CD8-positive, alpha-beta memory T cell (primary cell): Measurements from ENCODE around the gene ANKRD1. TPM values are rescaled to one million over a fixed set of nuclear protein-coding genes. Genes with fewer than 3 reads are reported as not detected.
"Not testable (repeated sequence)": the region's sequence is repeated elsewhere in the genome, so short reads cannot be mapped to it uniquely, and the experiment has no call there.

Experiments
- CTCF ChIA-PET: fragments of 350-600 bp; sonication (Branson Sonifier 250); formaldehyde crosslinking; loops from one replicate; lab custom pipeline; 2021; ENCODE audit warnings: antibody characterized with exemption; lab: Charles Lee
- POLR2A ChIA-PET: fragments of 350-600 bp; sonication (Branson Sonifier 250); formaldehyde crosslinking; loops from one replicate; lab custom pipeline; 2021; ENCODE audit warnings: antibody characterized with exemption; lab: Charles Lee
- DNase-seq, 5 donors: peaks; one replicate each; pipeline versions ENCODE4 v3.0.0 to v3.0.0-alpha.2; 2020 to 2022; ENCODE audit warnings: mixed read lengths in 1 of 5
- H3K27ac ChIP-seq: one replicate; pipeline ENCODE4 v1.7.0; 2013; ENCODE audit warnings: low read depth, mild to moderate bottlenecking, low read length, moderate library complexity
- H3K27me3 ChIP-seq: 2 replicates; pipeline ENCODE4 v1.7.0; 2013; ENCODE audit warnings: low read length, mild to moderate bottlenecking; ENCODE audit not compliant: insufficient read depth, poor library complexity, severe bottlenecking
- H3K36me3 ChIP-seq: 2 replicates; pipeline ENCODE4 v1.7.0; 2013; ENCODE audit warnings: mild to moderate bottlenecking, low read length, moderate library complexity; ENCODE audit not compliant: insufficient read depth
- H3K4me1 ChIP-seq: 2 replicates; pipeline ENCODE4 v1.7.0; 2013; ENCODE audit warnings: mild to moderate bottlenecking, low read length, moderate library complexity; ENCODE audit not compliant: insufficient read depth
- H3K4me3 ChIP-seq: 2 replicates; pipeline ENCODE4 v1.7.0; 2013; ENCODE audit warnings: mild to moderate bottlenecking, low read length
- H3K9me3 ChIP-seq: 2 replicates; pipeline ENCODE4 v1.7.0; 2013; ENCODE audit warnings: mild to moderate bottlenecking, low read length
- H3K27ac Mint-ChIP-seq, 8 donors: one replicate each; pipeline ENCODE4 v1.8.0; 2020 to 2021; ENCODE audit warnings: mixed read lengths in 8 of 8, mild to moderate bottlenecking in 6 of 8, inconsistent platforms in 3 of 8, moderate library complexity in 3 of 8
- H3K27me3 Mint-ChIP-seq, 2 donors: one replicate each; pipeline ENCODE4 v1.8.0; 2020 to 2021; ENCODE audit warnings: mixed read lengths in 2 of 2, mild to moderate bottlenecking in 1 of 2, moderate library complexity in 1 of 2
- H3K36me3 Mint-ChIP-seq, 3 donors: one replicate each; pipeline ENCODE4 v1.8.0; 2020 to 2021; ENCODE audit warnings: mixed read lengths in 3 of 3, inconsistent platforms in 1 of 3, mild to moderate bottlenecking in 1 of 3
- H3K4me1 Mint-ChIP-seq, 3 donors: one replicate each; pipeline ENCODE4 v1.8.0; 2020 to 2021; ENCODE audit warnings: mixed read lengths in 3 of 3, inconsistent platforms in 1 of 3, mild to moderate bottlenecking in 1 of 3
- H3K4me3 Mint-ChIP-seq, 7 donors: one replicate each; pipeline ENCODE4 v1.8.0; 2020 to 2021; ENCODE audit warnings: mixed read lengths in 7 of 7, mild to moderate bottlenecking in 6 of 7, moderate library complexity in 4 of 7, inconsistent platforms in 2 of 7
- H3K9me3 Mint-ChIP-seq, 5 donors: one replicate each; pipeline ENCODE4 v1.8.0; 2020 to 2022; ENCODE audit warnings: mixed read lengths in 5 of 5, mild to moderate bottlenecking in 3 of 5, moderate library complexity in 2 of 5, inconsistent platforms in 1 of 5
- polyA plus RNA-seq: library from polyadenylated mRNA; unstranded; fragments of 300-500 nt; fragmentation: Illumina TruSeq; gene quantifications from one replicate; pipeline ENCODE4 v1.2.3, GENCODE V29; 2021
- total RNA-seq, 2 experiments: library from RNA; stranded (reverse); gene quantifications; one replicate each; pipeline ENCODE4 v1.2.3, GENCODE V29; 2021

The ANKRD1 gene
- total and polyA plus RNA-seq, 3 experiments from 2014 or later: not detected

GRCh38 chr10:90890347-90890746 lies 30.5 kb downstream of the ANKRD1 start:
- Mint-ChIP-seq H3K4me1 (peaks cover 7 to 19% (median 19%) of the 10 kb centered on the region in 3 donors), H3K4me3 (no peak overlapping the region), H3K36me3 (peaks cover 5 to 88% (median 28%) of the 10 kb centered on the region in 3 donors), H3K9me3 (no peaks in the 10 kb centered on the region), H3K27ac (peak overlapping the region in 1 of 8 donors; percentile 17), H3K27me3 (no peaks in the 10 kb centered on the region)
- CTCF ChIA-PET: no interaction called here
- Histone ChIP-seq H3K9me3 (no peaks in the 10 kb centered on the region), H3K4me3 (no peak overlapping the region), H3K27me3 (no peaks in the 10 kb centered on the region), H3K4me1 (no peaks in the 10 kb centered on the region), H3K27ac (no peak overlapping the region), H3K36me3 (peaks cover 44% of the 10 kb centered on the region)
- no peak for DNase-seq
- POLR2A ChIA-PET: no interaction called here

GRCh38 chr10:90889636-90890035 lies 31.3 kb downstream of the ANKRD1 start:
- Histone ChIP-seq H3K27me3 (no peaks in the 10 kb centered on the region), H3K4me3 (no peak overlapping the region), H3K9me3 (no peaks in the 10 kb centered on the region), H3K4me1 (no peaks in the 10 kb centered on the region), H3K27ac (no peak overlapping the region), H3K36me3 (peaks cover 43% of the 10 kb centered on the region)
- Mint-ChIP-seq H3K4me3 (no peak overlapping the region), H3K9me3 (no peaks in the 10 kb centered on the region), H3K27me3 (no peaks in the 10 kb centered on the region), H3K4me1 (peaks cover 7 to 19% (median 19%) of the 10 kb centered on the region in 3 donors), H3K36me3 (peaks cover 5 to 91% (median 28%) of the 10 kb centered on the region in 3 donors), H3K27ac (no peak overlapping the region)
- POLR2A ChIA-PET: no interaction called here
- CTCF ChIA-PET: interaction anchor here (1.2 kb wide), 1 partner anchor 14 kb away, joined by 3 read pairs; no protein-coding TSS in a partner anchor
- DNase-seq: no peak

GRCh38 chr10:90888387-90888786 lies 32.5 kb downstream of the ANKRD1 start:
- ChIA-PET CTCF (interaction anchor here (1.0 to 1.2 kb wide), 3 partner anchors 9 to 23 kb away, joined by 3 to 6 read pairs (median 3); no protein-coding TSS in a partner anchor), POLR2A (no interaction called here)
- H3K4me1 Mint-ChIP-seq: peaks cover 5 to 19% (median 15%) of the 10 kb centered on the region in 3 donors
- Histone ChIP-seq H3K27ac (no peak overlapping the region), H3K27me3 (no peaks in the 10 kb centered on the region), H3K9me3 (no peaks in the 10 kb centered on the region), H3K36me3 (peaks cover 45% of the 10 kb centered on the region), H3K4me1 (no peaks in the 10 kb centered on the region), H3K4me3 (no peak overlapping the region)
- H3K27ac Mint-ChIP-seq: no peak overlapping the region
- H3K36me3 Mint-ChIP-seq: peaks cover 5 to 89% (median 23%) of the 10 kb centered on the region in 3 donors
- H3K9me3 Mint-ChIP-seq: no peaks in the 10 kb centered on the region
- DNase-seq: no peak
- no peak overlapping the region for H3K4me3 Mint-ChIP-seq
- no peaks in the 10 kb centered on the region for H3K27me3 Mint-ChIP-seq

GRCh38 chr10:90887555-90887954 lies 33.3 kb downstream of the ANKRD1 start:
- Histone ChIP-seq H3K4me1 (no peaks in the 10 kb centered on the region), H3K4me3 (no peak overlapping the region), H3K9me3 (no peaks in the 10 kb centered on the region), H3K36me3 (peaks cover 43% of the 10 kb centered on the region), H3K27me3 (no peaks in the 10 kb centered on the region), H3K27ac (no peak overlapping the region)
- no peak overlapping the region for H3K27ac Mint-ChIP-seq
- H3K4me3 Mint-ChIP-seq: no peak overlapping the region
- ChIA-PET POLR2A (no interaction called here), CTCF (interaction anchor here (1.0 to 1.2 kb wide), 2 partner anchors 8 to 24 kb away, joined by 3 to 6 read pairs; no protein-coding TSS in a partner anchor)
- H3K4me1 Mint-ChIP-seq: peaks cover 5 to 19% (median 15%) of the 10 kb centered on the region in 3 donors
- H3K27me3 Mint-ChIP-seq: no peaks in the 10 kb centered on the region
- peaks cover 5 to 85% (median 22%) of the 10 kb centered on the region in 3 donors for H3K36me3 Mint-ChIP-seq
- H3K9me3 Mint-ChIP-seq: no peaks in the 10 kb centered on the region
- DNase-seq: no peak

GRCh38 chr10:90885176-90885575 lies 35.7 kb downstream of the ANKRD1 start:
- H3K4me3 Mint-ChIP-seq: no peak overlapping the region
- H3K9me3 Mint-ChIP-seq: no peaks in the 10 kb centered on the region
- Histone ChIP-seq H3K27ac (no peak overlapping the region), H3K27me3 (no peaks in the 10 kb centered on the region), H3K36me3 (peaks cover 37% of the 10 kb centered on the region), H3K4me3 (no peak overlapping the region), H3K4me1 (no peaks in the 10 kb centered on the region), H3K9me3 (no peaks in the 10 kb centered on the region)
- ChIA-PET POLR2A (no interaction called here), CTCF (no interaction called here)
- no peak for DNase-seq
- H3K4me1 Mint-ChIP-seq: peaks cover 2 to 9% (median 7%) of the 10 kb centered on the region in 3 donors
- peak overlapping the region in 1 of 8 donors; percentile 51 for H3K27ac Mint-ChIP-seq
- peaks cover 8 to 76% (median 13%) of the 10 kb centered on the region in 3 donors for H3K36me3 Mint-ChIP-seq
- no peaks in the 10 kb centered on the region for H3K27me3 Mint-ChIP-seq

- H3K4me3 Mint-ChIP-seq: no peak overlapping the region
- ChIA-PET POLR2A (no interaction called here), CTCF (no interaction called here)
- H3K4me1 ChIP-seq: no peaks in the 10 kb centered on the region
- no peaks in the 10 kb centered on the region for H3K9me3 Mint-ChIP-seq
- peaks cover 36% of the 10 kb centered on the region for H3K36me3 ChIP-seq
- no peak overlapping the region for H3K27ac ChIP-seq
- no peak overlapping the region for H3K27ac Mint-ChIP-seq
- H3K36me3 Mint-ChIP-seq: peaks cover 8 to 76% (median 14%) of the 10 kb centered on the region in 3 donors
- no peak overlapping the region for H3K4me3 ChIP-seq
- H3K27me3 ChIP-seq: no peaks in the 10 kb centered on the region
- peaks cover 2 to 7% (median 4%) of the 10 kb centered on the region in 3 donors for H3K4me1 Mint-ChIP-seq
- H3K9me3 ChIP-seq: no peaks in the 10 kb centered on the region
- H3K27me3 Mint-ChIP-seq: no peaks in the 10 kb centered on the region
- no peak for DNase-seq
Observed at GRCh38 chr10:90884431-90884830, 36.5 kb downstream of the ANKRD1 start.

- not testable (repeated sequence) for H3K4me1 ChIP-seq, H3K27me3 Mint-ChIP-seq, H3K4me3 Mint-ChIP-seq, H3K4me1 Mint-ChIP-seq, H3K9me3 Mint-ChIP-seq, H3K4me3 ChIP-seq, H3K9me3 ChIP-seq, H3K27ac ChIP-seq, H3K27me3 ChIP-seq
- ChIA-PET CTCF (interaction anchor here (0.6 to 1.8 kb wide), 16 partner anchors 8 to 1140 kb away, joined by 3 to 6 read pairs (median 3); partner anchors contain the start of genes HTR7 and RPP30), POLR2A (interaction anchor here (1.4 kb wide), 1 partner anchor 9 kb away, joined by 4 read pairs; the partner anchor contains the start of gene RPP30)
- peaks cover 3 to 77% (median 20%) of the 10 kb centered on the region in 3 donors for H3K36me3 Mint-ChIP-seq
- DNase-seq: peak in 2 of 5 donors; percentile 31 to 36
- H3K36me3 ChIP-seq: peaks cover 40% of the 10 kb centered on the region
- peak overlapping the region in 2 of 8 donors; percentile 19 to 68 for H3K27ac Mint-ChIP-seq
Observed at GRCh38 chr10:90880059-90880719, 40.7 kb downstream of the ANKRD1 start.

GRCh38 chr10:90879062-90879461 lies 41.8 kb downstream of the ANKRD1 start:
- Histone ChIP-seq H3K36me3 (peaks cover 33% of the 10 kb centered on the region), H3K27ac (no peak overlapping the region), H3K9me3 (no peaks in the 10 kb centered on the region), H3K4me1 (no peaks in the 10 kb centered on the region), H3K27me3 (no peaks in the 10 kb centered on the region), H3K4me3 (no peak overlapping the region)
- Mint-ChIP-seq H3K36me3 (peaks cover 3 to 68% (median 20%) of the 10 kb centered on the region in 3 donors), H3K27me3 (no peaks in the 10 kb centered on the region), H3K27ac (no peak overlapping the region), H3K4me1 (peaks cover 4 to 11% (median 6%) of the 10 kb centered on the region in 3 donors), H3K4me3 (no peak overlapping the region), H3K9me3 (no peaks in the 10 kb centered on the region)
- CTCF ChIA-PET: interaction anchor here (0.9 to 1.8 kb wide), 7 partner anchors 9 to 1082 kb away, joined by 3 to 6 read pairs (median 4); no protein-coding TSS in a partner anchor
- DNase-seq: no peak
- POLR2A ChIA-PET: interaction anchor here (1.4 kb wide), 1 partner anchor 8 kb away, joined by 4 read pairs; the partner anchor contains the start of gene RPP30
